Osteocyte (in vitro differentiated cells): ENCODE results near the gene ATP6V0C. TPM values are rescaled to one million over a fixed set of nuclear protein-coding genes. Genes with fewer than 3 reads are reported as not detected.

Experiments
- DNase-seq: peaks from one replicate; pipeline ENCODE4 v3.0.0; 2021; ENCODE audit warnings: mixed read lengths; ENCODE audit not compliant: unreplicated experiment; ENCODE audit errors: extremely low spot score
- H3K27ac Mint-ChIP-seq: one replicate; pipeline ENCODE4 v1.8.0; 2021; ENCODE audit warnings: mild to moderate bottlenecking, mixed read lengths; ENCODE audit not compliant: unreplicated experiment
- H3K27me3 Mint-ChIP-seq: one replicate; pipeline ENCODE4 v1.8.0; 2021; ENCODE audit warnings: mixed read lengths; ENCODE audit not compliant: unreplicated experiment
- H3K36me3 Mint-ChIP-seq: one replicate; pipeline ENCODE4 v1.8.0; 2021; ENCODE audit warnings: mixed read lengths; ENCODE audit not compliant: unreplicated experiment
- H3K4me1 Mint-ChIP-seq: one replicate; pipeline ENCODE4 v1.8.0; 2021; ENCODE audit warnings: mixed read lengths; ENCODE audit not compliant: unreplicated experiment
- H3K4me3 Mint-ChIP-seq: one replicate; pipeline ENCODE4 v1.8.0; 2021; ENCODE audit warnings: mild to moderate bottlenecking, moderate library complexity, mixed read lengths; ENCODE audit not compliant: unreplicated experiment
- H3K9me3 Mint-ChIP-seq: one replicate; pipeline ENCODE4 v1.8.0; 2021; ENCODE audit warnings: mixed read lengths; ENCODE audit not compliant: unreplicated experiment
- CTCF ChIP-seq: fragments of 200-600 bp; sonication (generic); IDR thresholded peaks from 2 replicates; pipeline ENCODE4 v1.5.0; 2021; ENCODE audit warnings: antibody characterized with exemption, mild to moderate bottlenecking, moderate library complexity
- total RNA-seq: library from RNA; stranded (reverse); gene quantifications from 2 replicates; pipeline ENCODE4 v1.2.1, GENCODE V29; 2021

The ATP6V0C gene
- total RNA-seq, 1 donor from 2014 or later = 208 TPM

- DNase-seq = no peak
- Mint-ChIP-seq H3K9me3 (no peaks in the 10 kb centered on the region), H3K4me3 (peak overlapping the region; percentile 65), H3K27ac (no peak overlapping the region), H3K27me3 (no peaks in the 10 kb centered on the region), H3K36me3 (no peaks in the 10 kb centered on the region), H3K4me1 (peaks cover 47% of the 10 kb centered on the region)
- no peak for TF ChIP-seq CTCF
These were observed 40.3 kb upstream of the ATP6V0C start for GRCh38 chr16:2473446-2473926.

DNA sequence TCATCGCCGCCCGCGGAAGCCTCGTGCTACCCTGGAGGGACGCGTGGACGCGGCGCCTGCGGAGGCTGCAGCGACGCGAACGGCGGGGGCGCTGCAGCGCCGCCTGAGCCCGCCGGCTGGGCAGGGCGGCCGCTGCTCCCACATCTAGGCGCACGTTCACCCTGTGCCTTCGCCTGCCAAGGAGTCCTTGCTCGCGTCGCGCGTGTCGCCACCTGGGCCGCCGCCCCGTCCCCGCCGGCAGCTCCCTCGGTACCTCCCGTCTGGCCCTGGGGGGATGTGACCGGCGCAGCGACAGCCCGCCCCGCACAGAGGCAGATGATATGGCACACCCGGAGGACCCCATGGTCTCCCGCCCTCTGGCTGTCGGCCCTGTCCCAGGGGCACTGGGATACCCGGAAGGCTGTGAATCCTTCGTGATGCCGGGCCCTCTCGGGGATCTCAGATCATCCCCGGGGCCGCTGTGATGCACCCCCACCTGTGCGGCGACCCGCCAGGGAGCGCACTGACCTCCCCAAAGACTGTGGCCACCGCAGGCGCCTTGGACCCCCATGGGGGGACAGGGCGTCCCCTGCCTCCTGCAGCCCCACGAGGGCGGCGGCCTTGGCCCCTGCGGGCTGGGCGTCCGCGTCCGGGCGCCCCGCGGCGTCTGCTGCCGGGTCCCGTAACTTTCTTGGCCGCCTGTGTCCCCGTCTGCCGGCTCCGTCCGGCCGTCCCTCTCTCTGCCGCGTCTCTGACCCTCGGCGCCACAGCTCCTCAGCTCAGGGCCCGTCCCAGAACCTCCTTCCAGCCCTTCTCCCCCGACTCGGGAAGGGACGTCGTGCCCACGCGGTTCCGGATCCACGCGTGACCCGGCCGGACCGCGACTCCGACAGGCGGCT is 39.5 kb upstream of the ATP6V0C start:
- no peaks in the 10 kb centered on the region for H3K36me3 Mint-ChIP-seq
- peaks cover 41% of the 10 kb centered on the region for H3K4me1 Mint-ChIP-seq
- H3K4me3 Mint-ChIP-seq = peak overlapping the region; percentile 76
- no peaks in the 10 kb centered on the region for H3K9me3 Mint-ChIP-seq
- peak; percentile 52 for TF ChIP-seq CTCF
- DNase-seq = no peak
- H3K27ac Mint-ChIP-seq = peak overlapping the region; percentile 64
- no peaks in the 10 kb centered on the region for H3K27me3 Mint-ChIP-seq

GRCh38 chr16:2474877-2475412 is 38.8 kb upstream of the ATP6V0C start, which contains the start of gene TBC1D24:
Gene TBC1D24, plus strand, starts transcription at chr16:2475127. Its CDS starts 21,022 bp downstream, at chr16:2496149.
- no peaks in the 10 kb centered on the region for H3K36me3 Mint-ChIP-seq

GRCh38 chr16:2475413-2476344 is 38.1 kb upstream of the ATP6V0C start:
- Mint-ChIP-seq H3K36me3 (no peaks in the 10 kb centered on the region), H3K4me1 (peaks cover 28% of the 10 kb centered on the region), H3K4me3 (peak overlapping the region; percentile 67), H3K9me3 (no peaks in the 10 kb centered on the region), H3K27me3 (no peaks in the 10 kb centered on the region), H3K27ac (no peak overlapping the region)
- no peak for DNase-seq
- TF ChIP-seq CTCF = no peak

More at GRCh38 chr16:2474877-2475412, 38.8 kb upstream of the ATP6V0C start, which contains the start of gene TBC1D24:
- no peak for TF ChIP-seq CTCF
- H3K9me3 Mint-ChIP-seq = no peaks in the 10 kb centered on the region
- no peaks in the 10 kb centered on the region for H3K27me3 Mint-ChIP-seq
- DNase-seq = peak; percentile 98
- peak within 1 kb of the TSS; percentile 64 for H3K27ac Mint-ChIP-seq
- H3K4me3 Mint-ChIP-seq = peak within 1 kb of the TSS; percentile 76
- peaks cover 34% of the 10 kb centered on the region for H3K4me1 Mint-ChIP-seq
